GM21526 (cell line): ENCODE data around the gene SHMT2.
"Not testable (repeated sequence)": the region's sequence is repeated elsewhere in the genome, so short reads cannot be mapped to it uniquely, and the experiment has no call there.

Source experiments
- ATAC-seq: cut with Tn5 transposase; IDR thresholded peaks from one replicate; pipeline ENCODE4 v1.9.1; 2021; ENCODE audit warnings: moderate library complexity; ENCODE audit not compliant: unreplicated experiment, low FRiP score

The SHMT2 gene

DNA sequence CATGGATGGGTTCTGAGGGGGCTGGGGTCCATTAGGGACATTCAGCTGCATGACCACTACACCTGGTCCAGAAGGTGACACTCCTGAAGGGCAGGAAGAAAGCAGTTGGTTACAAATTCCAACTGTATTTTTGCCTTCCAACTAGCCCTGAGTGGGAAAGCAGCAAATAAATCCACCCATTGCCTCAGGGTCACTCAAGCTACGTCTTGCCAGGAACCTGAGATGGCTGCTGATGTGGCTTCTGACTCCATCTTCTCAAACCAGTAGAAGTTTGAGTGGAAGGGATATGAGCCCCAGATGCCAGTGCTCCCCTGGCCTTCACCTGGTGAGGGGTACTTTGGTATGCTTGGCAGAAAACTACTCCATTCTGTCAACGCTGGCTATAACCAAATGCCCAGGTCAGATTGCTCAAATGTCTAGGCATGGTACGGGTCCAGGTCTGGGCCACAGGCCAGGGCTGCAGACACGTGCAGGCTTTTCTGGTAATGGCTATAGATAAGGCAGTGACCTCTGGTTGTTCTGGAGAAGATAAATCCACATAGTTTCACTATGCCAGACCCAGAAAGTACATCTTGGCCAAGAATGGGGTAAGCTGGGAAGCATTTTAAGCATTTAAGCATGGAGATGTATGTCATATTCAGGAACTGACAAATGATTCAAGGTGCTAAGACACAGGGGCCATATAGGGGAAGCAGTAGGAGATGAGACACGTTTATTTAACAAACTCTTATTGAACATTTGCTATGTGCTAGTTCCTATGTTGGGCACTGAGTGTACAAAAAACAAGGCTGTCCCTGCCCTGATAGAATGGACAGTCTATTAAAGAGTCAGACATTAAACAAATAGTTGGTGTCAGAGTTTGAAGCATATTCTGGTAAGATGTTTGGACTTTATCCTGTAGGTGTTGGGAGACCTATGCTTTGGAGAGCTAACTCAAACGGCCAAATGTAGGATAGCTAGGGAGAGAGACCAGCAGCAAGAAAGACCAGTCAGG is 29.8 kb downstream of the SHMT2 start:
- no peak for ATAC-seq

- ATAC-seq: no peak
These were observed 30.9 kb downstream of the SHMT2 start for GRCh38 chr12:57260366-57260765.

DNA sequence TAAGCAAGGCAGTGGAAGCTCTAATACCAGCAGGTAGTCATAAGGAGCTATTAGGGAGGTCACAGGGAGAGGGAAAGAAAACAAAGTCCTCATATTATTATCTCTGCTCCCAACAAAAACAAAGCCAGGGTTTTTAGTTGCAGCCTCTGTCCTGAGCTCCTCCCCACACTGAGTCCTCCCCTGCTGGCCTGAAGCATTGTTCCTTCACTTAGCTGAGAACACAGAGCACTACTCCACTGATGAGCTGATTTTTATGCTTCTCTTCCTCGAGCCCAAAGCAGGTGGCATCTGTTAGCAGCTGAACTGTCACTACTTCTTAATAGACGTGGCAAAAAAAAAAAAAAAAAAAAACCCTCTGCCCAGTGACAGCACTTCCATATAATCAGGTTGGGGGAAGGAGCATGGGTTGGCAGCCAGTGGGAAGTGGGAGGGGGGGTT is 31.9 kb downstream of the SHMT2 start:
- no peak for ATAC-seq

DNA sequence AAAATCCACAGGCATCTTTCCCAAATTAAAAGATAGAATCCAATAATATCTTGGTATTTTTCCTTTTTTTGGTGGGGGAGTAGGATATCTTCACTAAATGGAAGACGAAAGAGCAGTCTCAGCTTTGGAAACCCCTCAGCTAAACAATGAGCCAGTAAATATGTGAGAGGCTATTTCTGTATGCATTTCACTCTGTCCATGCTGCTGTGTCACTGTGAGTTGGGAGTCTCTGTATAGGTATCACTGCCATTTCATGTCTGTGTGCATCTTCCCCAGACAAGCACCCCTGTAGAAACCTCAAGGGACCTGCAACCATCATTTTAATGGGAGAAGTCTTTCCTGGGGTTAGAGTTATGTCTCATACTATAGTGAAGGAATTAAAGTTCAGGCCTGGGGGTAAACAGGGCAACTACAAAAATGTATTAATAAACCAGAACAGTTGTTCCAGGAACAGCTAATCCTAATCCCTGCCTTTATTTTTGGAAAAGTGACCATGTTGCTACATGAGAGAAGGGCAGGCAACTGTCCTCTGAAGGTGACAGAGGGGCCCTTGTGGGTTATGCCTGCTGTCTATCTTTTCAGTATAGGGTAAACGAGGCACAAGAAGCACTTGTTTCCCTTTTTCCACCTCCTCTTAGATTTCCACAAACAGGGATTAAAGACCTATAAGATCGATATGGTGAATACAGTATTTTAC is 32.8 kb downstream of the SHMT2 start:
- no peak for ATAC-seq

DNA sequence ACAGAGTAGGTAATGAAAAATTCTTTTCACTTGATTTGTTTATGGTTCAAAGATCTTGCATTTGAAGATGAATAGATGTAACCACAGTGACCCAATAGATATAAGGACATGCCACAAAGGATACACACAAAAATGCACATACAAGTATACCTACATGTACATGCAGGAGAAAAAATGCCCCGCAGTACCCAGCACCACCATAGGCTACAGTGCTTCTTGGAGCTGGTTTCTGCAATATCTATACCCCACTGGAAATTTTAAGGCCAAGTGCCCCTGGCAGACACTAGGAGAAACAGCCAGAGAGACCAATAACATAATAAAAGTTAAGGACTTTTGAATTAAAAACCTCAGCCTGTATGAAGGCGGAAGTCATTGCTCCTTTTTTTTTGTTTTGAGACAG is 33.6 kb downstream of the SHMT2 start:
- no peak for ATAC-seq

GRCh38 chr12:57266681-57267080 is 37.2 kb downstream of the SHMT2 start:
- ATAC-seq: no peak

DNA sequence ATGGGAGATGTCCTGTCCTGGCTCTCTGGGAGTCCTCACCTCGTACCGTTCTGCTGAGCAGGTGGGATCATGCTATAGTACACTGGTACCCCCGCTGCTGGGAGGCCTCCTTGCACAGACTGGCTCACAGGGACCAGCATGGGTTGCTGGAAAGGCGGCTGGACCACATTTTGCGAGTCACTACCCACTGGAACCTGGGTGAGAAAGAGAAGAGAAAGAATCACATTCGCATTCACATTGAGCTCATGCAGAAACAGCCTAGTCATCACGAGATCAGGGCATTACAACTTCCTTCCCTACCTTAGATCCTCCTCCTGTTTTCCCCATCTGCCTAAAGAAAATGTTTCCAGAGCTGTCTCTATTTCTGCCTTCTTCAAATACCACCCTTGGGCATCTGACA is 38.8 kb downstream of the SHMT2 start:
- ATAC-seq: no peak

GRCh38 chr12:57270966-57271470 is 41.5 kb downstream of the SHMT2 start:
- ATAC-seq: no peak

DNA sequence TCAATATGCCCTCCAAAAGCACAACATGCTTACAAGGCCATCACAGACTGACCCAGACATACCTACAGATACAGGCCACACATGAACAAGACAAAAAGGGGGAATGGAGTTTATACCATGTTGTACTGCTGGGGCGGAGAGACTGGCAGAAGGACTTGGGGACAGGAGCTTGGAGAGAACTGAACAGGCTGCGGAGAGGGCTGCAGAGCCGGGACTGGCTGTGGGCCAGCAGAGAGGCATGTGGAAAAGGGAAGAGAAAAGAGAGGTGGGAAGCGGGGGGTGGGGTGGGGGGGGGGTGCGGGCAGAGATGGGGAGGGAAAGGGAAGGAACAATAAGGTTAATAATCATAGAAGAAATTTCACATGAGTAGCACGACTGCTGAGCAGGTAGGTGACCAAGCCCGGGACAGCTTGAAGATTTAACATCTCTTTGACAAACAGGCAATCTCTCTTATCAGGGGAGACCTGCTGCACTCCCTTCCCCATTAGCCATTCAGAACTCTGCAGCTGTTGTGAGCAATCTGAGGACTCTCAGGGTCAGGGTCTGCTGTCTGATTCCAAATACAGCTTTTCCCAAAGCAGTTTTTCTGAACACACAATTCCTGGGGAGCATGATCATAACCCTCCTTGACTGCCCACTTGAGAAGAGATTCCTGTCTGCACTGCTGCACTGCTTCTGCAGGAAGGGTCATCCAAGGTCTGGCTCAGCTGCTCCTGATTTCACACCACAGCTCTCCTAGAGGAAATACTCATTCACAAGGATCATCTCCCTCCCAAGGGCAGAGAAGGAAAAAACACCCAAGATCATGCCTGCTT is 43.0 kb downstream of the SHMT2 start:
- ATAC-seq: no peak

DNA sequence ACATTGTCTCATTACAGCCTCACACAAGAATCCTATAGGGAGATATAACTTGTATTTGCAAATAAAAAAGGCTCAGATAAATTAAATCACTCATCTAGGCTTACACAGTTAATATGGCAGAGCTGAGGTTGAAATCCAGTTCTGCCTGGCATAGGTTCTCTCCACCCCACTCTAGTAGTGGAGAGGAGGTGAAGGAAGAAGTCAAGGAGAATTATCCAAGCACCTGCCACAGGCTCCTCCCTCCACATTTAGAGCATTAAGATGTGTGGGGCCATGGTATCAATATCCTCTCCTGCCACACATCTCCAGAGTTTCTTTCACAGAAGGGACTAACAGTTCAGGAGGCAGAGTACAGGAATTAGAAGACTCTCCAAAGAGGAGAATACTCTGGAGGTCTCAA is 44.0 kb downstream of the SHMT2 start:
- ATAC-seq: no peak

- ATAC-seq: not testable (repeated sequence)
These were observed 46.7 kb downstream of the SHMT2 start for GRCh38 chr12:57276233-57276632.

- no peak for ATAC-seq
These were observed 47.5 kb downstream of the SHMT2 start for GRCh38 chr12:57276935-57277563.

DNA sequence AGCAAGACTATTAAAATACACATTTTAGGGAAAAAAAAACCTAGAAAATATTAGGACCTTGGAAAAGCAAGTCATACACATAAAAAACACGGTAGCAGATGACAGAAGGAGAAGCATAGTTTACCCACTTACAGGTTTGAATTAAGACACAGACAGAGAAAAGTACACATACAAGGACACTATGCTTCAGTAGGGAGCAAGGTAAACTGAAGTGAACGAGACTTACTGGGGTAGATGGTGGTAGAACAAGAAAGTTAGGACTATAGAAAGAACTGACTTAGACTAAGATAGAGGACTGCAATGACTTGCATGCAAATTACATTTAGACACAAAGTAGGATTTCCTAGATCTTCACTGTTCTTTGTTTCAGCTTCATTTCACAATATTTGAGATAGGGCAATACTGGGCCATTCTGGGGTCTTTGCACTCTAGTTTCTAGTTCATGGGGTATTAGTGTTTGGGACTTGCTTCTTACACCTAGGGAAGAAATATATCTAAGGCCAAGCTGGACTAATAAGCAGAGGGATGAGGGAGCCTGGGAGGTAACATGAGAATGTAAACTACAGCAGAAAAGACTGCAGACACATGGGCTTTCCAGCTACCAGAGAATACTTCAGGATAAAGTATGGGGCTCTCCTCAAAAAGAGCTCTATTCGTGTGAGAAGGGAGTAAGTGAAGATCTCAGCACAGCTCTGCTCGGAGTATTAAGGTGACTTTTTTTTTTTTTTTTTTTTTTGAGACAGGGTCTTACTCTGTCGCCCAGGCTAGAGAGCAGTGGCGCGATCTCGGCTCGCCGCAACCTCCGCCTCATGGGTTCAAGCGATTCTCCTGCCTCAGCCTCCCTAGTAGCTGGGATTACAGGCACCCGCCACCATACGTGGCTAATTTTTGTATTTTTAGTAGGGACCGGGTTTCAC is 49.2 kb downstream of the SHMT2 start:
- no peak for ATAC-seq

GRCh38 chr12:57280211-57281062 is 50.9 kb downstream of the SHMT2 start:
- peak; percentile 96 for ATAC-seq

GRCh38 chr12:57282073-57282472 is 52.6 kb downstream of the SHMT2 start:
- ATAC-seq: not testable (repeated sequence)
